Measurements from ENCODE around the gene THNSL1. TPM values are rescaled to one million over a fixed set of nuclear protein-coding genes. Genes with fewer than 3 reads are reported as not detected.

THNSL1 gene
- total and polyA plus RNA-seq, 2 of the 8 experiments (the other 6 are each of a cell fraction or from before 2014, with no cell fraction given): 1.4 to 3.1 TPM

DNA sequence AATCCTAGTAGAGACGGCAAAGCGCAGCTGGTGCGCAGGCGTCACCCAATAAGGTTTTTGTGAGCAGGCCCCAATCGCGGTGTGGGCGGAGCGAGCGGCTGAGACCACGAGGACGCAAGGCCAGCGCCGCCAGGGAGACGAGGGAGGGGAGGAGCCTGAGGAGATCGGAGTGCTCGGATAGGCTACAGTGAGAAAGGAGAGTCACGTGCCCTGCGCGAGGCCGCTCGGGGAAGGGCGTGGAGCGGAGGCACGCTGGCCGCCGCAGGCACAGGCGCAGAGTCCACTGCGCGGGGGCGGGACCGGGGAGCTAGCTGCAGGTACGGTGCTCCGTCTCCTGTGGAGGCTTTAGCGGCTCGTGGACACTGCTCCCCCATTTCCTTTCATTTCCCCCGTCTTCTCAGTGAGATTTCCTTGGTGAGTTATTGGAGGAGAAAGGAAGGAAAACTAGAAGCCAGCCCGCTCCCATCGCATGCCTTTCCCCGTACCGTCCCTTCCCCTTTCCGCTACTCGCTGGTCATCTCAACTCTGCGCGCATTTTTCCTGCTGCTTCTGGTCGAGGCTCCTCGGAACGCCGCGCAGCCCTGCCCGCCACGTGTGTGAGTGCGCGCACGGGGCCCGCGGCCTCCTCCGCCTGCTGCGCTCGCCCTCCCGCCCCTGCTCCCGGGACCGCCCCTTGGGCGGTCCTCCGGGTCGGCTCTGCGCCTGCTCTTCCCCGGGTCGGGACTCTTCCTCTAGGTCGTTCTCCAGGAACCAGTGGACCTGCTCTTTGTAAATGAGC, at the start of gene THNSL1 (continued):
- TF ChIP-seq RBBP5 (IDR thresholded peaks at IDR 0.05; ENCODE audit: borderline replicate concordance, low read depth, low read length) (peak; percentile 84), ZNF274 (IDR thresholded peaks at IDR 0.05; ENCODE audit: borderline replicate concordance, extremely low read depth, low read length) (no peak), TAF7 (optimal IDR thresholded peaks at IDR 0.05; ENCODE audit: borderline replicate concordance, low read depth, low read length) (peak; percentile 60)
